ENCODE data around the gene HHIP. TPM values are rescaled to one million over a fixed set of nuclear protein-coding genes. Genes with fewer than 3 reads are reported as not detected.

Gene HHIP
- total RNA-seq, 1 experiment from 2014 or later = not detected

DNA sequence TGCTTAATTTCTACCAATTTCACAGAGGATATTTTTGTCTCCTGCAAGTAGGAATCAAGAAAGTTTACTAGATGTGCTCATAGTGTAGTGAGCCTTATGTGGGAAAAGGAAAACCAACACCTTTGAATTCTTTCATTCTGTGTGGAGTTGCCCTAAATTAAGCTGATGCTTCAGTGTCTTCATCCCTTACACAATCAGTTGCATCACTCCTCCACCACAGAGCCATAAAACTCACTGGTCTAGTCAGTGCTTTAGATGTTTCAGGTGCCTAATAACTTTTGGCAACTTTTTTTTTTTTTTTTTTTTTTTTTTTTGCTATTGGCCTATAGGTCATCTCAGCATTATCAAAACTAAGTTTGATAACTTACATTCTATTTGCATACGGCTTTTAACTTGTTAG is 41.5 kb downstream of the HHIP start:
- no peaks in the 10 kb centered on the region for H3K9me3 ChIP-seq
- no peaks in the 10 kb centered on the region for H3K36me3 ChIP-seq
- no peak overlapping the region for H3K4me3 ChIP-seq
- H3K27me3 ChIP-seq = no peaks in the 10 kb centered on the region
- no peak for DNase-seq

DNA sequence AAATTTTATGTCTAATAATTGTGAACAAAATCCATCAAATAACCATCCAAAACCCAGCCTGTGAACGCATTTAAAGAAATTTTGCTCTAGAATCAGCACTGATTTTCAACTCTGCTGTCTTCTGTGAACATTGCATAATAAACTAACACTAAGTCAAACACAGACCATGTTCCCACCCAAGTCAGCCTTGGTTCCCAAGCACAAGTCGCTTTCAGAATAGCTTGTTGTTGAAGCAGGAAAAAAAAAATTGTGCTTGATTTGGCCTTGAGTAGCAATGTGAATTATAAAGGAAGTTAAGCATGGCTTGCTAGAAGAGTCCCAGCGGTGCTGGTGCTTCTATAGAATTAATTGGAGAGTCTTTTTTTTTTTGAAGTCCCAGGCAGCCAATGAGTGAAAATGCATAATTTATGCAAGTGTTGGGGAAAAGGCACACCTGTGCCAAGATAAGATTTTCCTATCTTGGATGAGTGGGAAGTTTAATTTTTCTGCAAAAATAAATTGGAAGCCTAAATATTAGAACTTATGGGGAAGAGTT is 42.1 kb downstream of the HHIP start:
- no peaks in the 10 kb centered on the region for H3K9me3 ChIP-seq
- H3K36me3 ChIP-seq = no peaks in the 10 kb centered on the region
- H3K4me3 ChIP-seq = no peak overlapping the region
- no peak for DNase-seq
- H3K27me3 ChIP-seq = no peaks in the 10 kb centered on the region

DNA sequence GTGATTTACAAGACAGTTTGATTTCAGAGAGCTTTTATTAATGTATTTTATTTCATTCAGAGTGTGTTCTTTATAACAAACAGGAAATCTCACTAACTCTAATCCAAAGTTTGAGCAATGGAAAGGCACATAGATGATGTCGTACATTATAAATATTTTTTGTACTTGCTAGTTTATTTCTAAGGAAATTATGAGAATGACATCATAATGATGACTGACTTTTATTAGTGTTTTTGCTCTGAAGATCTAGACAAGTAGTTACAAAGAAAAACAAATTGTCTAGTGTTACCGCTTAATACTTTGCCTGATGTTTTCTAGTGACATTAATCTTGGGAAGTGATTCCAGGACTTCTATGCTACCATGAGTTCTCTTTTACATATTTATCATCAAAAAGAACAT is 43.2 kb downstream of the HHIP start:
- no peaks in the 10 kb centered on the region for H3K27me3 ChIP-seq
- H3K36me3 ChIP-seq = no peaks in the 10 kb centered on the region
- H3K4me3 ChIP-seq = no peak overlapping the region
- no peaks in the 10 kb centered on the region for H3K9me3 ChIP-seq
- DNase-seq = no peak

DNA sequence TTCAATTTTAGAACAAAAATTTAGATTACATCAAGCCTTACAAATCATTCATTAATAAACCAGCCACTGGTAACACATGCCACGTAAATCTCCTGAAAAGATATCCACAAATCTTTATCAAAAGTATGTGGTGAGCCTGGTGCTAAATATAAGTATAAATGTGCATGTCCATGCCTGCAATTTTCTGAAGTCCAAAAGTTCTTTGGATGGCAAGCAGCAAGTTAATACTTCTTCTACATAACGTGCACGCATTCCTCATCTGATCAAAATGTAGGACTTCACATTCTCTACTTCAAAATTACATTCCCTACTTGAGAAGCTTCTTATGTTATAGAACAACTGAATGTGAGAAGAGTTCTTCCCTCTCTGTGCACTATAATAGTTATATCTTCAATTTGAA is 49.8 kb downstream of the HHIP start:
- H3K9me3 ChIP-seq = no peaks in the 10 kb centered on the region
- DNase-seq = no peak
- H3K4me3 ChIP-seq = no peak overlapping the region
- H3K27me3 ChIP-seq = no peaks in the 10 kb centered on the region
- no peaks in the 10 kb centered on the region for H3K36me3 ChIP-seq

DNA sequence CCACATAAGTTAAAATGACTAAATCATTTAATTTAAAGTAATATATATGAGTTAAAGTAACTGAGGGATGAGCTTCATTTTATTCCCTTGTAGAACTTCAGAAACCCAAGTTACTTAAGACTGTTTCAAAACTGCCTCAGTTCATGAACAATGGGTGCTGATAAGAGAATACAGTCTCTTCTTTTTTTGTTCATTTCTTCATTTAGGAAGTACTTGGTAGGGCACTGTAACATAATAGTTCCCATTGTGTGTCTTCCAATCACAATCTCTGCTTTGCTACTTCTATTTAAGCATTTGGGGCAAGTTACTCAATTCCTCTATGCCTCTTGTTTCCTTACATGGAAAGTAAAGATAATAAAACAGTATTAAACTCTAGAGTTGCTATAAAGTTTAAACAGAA is 50.4 kb downstream of the HHIP start:
- DNase-seq = no peak
- Histone ChIP-seq H3K9me3 (no peaks in the 10 kb centered on the region), H3K27me3 (no peaks in the 10 kb centered on the region), H3K36me3 (no peaks in the 10 kb centered on the region), H3K4me3 (no peak overlapping the region)

DNA sequence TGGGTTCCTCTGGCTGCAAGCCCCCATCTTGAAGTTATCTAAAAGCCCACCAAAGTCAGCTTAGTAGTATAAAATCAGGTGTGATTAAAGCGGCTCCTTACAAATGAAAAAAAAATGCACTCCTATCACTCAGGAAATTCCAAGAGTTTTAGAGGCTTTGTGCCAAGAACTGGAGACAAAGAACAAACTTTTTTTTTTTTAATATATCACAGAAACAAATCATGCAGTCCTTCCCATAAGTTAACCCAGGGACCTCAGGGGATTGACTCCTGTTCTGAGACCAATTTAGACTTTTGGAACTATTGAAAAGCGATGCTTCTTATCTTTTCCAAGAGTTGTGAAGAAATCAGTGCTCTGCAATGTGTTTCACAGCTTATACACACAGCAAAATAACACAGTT is 53.6 kb downstream of the HHIP start:
- H3K4me3 ChIP-seq = no peak overlapping the region
- no peaks in the 10 kb centered on the region for H3K9me3 ChIP-seq

DNA sequence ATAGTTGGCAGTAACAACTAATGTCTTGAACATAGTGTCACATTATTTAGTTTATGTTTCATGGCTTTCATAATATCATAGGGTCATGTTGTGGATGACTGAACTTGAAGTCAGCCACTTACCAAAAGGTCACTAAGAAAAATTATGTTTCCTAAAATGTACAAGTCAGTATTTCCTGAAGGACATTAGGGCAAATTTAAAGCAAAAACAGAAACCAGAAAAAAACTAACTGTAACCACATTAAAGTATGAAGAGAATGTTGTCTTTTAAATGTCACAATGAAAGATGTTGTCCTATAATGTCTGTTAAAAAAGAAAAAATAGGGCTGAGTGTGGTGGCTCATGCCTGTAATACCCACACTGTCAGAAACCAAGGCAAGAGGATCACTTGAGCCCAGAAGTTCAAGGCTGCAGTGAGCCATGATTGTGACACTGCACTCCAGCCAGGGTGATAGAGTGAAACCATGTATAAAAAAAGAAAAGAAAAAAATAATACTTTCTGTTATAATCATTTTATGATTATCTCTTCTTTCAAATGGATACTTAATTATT is 55.8 kb downstream of the HHIP start:
- Histone ChIP-seq H3K4me3 (no peak overlapping the region), H3K36me3 (no peaks in the 10 kb centered on the region), H3K9me3 (no peaks in the 10 kb centered on the region), H3K27me3 (no peaks in the 10 kb centered on the region)
- no peak for DNase-seq

More for the DNA sequence above, 53.6 kb downstream of the HHIP start:
- no peaks in the 10 kb centered on the region for H3K36me3 ChIP-seq
- no peaks in the 10 kb centered on the region for H3K27me3 ChIP-seq
- no peak for DNase-seq

DNA sequence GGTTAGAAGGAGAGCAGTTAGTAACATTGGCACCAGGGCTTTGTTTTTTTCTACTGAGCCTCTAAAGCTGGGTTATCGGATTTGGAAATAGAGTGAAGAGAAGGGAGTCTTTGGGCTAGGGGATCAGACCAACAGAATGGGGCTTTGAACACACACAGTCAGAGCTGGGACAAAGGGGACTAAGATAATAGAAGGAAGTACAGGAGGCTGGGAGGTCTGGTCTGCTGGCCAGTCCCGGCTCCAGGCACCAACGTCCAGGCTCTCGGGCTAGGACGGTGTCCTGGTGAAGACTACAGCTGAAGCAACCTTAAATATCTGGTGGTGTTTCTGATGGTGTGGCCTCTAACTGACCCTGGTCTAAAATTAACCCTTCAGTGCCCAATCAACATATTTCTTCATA is 57.5 kb downstream of the HHIP start:
- Histone ChIP-seq H3K27me3 (no peaks in the 10 kb centered on the region), H3K9me3 (no peaks in the 10 kb centered on the region), H3K4me3 (no peak overlapping the region), H3K36me3 (no peaks in the 10 kb centered on the region)
- DNase-seq = no peak

DNA sequence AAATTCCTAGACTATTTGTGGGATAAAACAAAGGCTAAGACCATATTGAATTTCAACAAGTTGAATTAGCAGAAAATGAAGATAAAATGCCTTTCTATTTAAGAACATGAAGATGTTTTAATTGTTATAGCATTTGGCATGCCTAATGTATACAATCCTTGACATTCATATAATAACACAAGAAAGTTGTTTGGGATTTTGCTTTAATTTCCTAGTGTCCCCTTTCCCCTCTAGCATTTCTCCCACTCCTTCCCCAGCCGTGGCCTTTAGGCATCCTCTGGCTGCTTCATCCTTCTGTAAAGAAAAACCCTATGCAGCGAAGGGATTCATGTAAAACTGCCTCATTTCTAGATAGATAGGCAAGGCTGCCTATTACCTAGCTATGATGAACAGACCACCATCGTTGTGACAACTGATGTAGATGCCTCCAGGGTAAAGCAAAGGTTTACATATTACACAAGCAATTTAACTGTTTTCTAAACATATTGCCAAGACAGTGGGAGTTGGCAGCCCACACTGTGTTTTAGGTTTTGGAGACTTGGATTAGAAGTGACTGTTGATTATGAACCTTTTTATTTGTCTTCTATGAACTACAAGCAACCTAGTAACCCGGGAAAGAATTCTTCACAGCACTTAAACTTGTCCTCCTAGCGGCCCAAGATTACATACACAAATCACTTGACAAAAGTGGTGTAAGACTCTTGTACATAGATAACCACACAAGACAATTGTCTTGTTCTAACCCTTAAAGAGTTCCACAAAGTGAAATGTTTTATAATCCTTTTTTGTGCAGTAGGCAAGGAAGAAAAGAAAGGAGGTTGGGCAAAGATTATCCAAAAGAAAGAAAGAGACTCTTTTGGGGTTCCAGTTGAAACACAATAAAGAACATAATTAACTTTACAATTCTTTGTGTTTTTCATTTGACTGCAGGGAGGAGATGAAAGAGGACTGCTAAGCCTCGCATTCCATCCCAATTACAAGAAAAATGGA is 59.9 kb downstream of the HHIP start:
- H3K9me3 ChIP-seq = no peaks in the 10 kb centered on the region
- H3K27me3 ChIP-seq = no peaks in the 10 kb centered on the region
- no peak for DNase-seq

DNA sequence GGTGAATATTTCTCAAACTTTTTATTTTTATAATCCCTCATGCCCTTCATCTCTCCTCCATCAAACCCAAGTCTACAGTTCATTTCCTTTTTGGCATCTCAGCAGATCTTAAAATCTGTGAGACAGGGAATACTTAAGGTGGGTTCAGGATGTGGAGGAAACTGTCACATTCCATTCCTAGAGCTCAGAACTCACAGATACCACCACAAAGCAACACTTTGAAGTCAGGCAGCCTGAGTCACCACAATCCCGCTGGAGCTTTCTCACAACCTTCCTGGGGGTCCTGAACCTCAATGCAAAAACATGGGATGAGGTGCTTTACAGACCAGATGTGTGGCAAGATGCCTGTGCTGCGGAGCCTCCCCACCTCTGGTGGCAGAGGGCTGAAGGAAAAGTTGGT is 63.2 kb downstream of the HHIP start:
- peak; percentile 1 for DNase-seq
- no peaks in the 10 kb centered on the region for H3K36me3 ChIP-seq
- no peaks in the 10 kb centered on the region for H3K27me3 ChIP-seq
- H3K4me3 ChIP-seq = no peak overlapping the region
- H3K9me3 ChIP-seq = no peaks in the 10 kb centered on the region

More for the DNA sequence above, 59.9 kb downstream of the HHIP start:
- no peaks in the 10 kb centered on the region for H3K36me3 ChIP-seq
- no peak overlapping the region for H3K4me3 ChIP-seq

DNA sequence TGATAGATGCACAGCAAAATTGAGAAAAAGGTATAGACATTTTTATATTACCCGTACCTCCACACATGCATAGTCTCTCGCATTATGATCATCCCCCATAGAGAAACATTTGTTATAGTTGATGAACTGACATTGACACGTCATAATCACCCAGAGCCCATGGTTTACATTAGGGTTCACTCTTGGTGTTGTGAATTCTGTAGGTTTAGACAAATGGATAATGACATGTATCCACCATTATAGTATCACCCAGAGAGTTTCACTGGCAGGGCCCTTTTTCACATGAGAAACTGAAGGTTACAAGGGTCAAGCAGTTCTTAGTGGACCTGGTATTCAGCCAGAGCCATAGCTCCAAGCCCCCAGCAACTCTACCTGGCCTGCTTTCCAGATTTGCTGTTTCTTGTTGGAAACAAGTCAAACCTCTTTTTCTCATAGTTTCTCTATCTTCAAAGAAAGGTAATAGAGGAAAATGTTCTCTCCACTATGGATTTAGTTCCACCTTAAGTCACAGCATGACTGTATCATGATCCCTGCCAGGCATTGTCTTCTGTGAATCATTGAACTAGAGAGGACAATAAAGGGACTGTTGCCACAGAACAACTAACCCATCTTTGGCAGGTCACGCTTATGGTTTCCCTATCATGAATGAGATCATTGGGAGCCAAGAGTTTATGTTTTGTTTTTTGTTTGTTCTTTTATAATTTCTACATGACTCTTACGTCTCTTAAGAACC is 64.0 kb downstream of the HHIP start:
- Histone ChIP-seq H3K27me3 (no peaks in the 10 kb centered on the region), H3K4me3 (no peak overlapping the region), H3K36me3 (no peaks in the 10 kb centered on the region), H3K9me3 (no peaks in the 10 kb centered on the region)
- peak; percentile 25 for DNase-seq

DNA sequence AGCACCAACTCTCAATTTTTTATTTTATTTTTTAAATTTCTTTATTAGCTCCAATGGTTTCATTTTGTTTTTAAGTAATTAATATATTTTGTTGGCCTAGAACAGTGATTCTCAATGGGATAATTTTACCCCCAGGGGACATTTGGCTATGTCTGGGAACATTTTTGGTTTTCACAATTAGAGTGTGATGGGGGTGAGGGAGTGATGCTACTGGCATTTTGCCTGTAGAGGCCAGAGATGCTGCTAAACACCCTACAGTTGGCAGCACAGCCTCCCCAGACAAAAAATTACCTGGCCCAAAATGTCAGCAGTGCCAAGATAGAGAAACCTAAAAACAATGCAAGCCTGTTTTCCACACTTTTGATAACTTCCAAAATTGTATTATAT is 64.6 kb downstream of the HHIP start:
- DNase-seq = no peak
- no peaks in the 10 kb centered on the region for H3K27me3 ChIP-seq
- no peaks in the 10 kb centered on the region for H3K36me3 ChIP-seq
- no peaks in the 10 kb centered on the region for H3K9me3 ChIP-seq
- H3K4me3 ChIP-seq = no peak overlapping the region

DNA sequence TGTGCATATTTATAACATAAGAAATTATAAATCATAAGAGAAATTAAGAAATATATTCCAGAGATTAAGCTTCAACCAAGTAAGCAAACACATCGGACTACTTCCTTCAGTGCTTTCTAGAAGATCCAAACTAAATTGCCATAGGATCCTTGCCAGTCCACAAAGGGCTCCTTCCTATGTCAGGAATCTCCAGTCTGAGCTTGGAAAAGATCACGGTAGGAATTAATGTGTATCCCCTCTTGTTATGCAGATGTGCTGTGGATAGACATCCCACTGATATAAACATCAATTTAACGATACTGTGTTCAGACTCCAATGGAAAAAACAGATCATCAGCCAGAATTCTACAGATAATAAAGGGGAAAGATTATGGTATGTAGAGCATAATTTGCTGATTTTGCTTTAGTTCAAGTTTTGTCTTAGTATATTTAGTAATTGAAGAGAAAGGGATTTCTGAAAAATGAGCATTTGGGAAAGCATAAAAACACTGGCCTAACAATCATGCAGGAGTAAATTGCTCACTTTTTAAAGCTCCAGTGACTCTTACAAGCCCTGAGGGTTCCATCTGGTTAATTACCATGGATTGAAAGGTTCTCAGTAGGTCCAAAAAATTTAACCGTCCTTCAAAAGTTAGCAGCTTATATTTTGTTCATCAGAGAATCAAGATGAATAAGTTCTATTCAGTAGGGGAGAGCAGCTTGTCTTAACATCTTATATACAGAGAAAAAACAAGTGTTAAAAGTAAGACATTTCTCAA is 65.9 kb downstream of the HHIP start:
- H3K27me3 ChIP-seq = no peaks in the 10 kb centered on the region
- H3K4me3 ChIP-seq = no peak overlapping the region
- no peaks in the 10 kb centered on the region for H3K36me3 ChIP-seq
- no peaks in the 10 kb centered on the region for H3K9me3 ChIP-seq
- DNase-seq = no peak

DNA sequence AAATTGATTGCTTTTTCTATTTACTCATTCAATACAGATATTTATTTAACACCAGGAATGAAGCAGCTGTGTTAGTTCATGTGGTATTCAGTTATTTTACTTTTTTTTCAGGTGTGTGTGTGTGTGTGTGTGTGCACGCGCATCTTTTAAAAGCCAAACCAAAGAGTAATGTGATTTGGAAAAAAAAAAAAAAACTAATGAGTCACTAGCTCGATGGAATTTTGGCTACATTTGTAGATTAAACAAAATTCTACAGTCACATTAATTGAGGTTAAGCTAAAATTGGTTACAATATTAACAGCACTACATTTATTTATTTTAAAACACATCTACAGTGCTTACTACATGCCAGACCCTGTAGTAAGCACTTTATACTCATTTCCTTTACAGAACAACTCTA is 66.8 kb downstream of the HHIP start:
- Histone ChIP-seq H3K27me3 (no peaks in the 10 kb centered on the region), H3K4me3 (no peak overlapping the region), H3K9me3 (no peaks in the 10 kb centered on the region), H3K36me3 (no peaks in the 10 kb centered on the region)
- no peak for DNase-seq

DNA sequence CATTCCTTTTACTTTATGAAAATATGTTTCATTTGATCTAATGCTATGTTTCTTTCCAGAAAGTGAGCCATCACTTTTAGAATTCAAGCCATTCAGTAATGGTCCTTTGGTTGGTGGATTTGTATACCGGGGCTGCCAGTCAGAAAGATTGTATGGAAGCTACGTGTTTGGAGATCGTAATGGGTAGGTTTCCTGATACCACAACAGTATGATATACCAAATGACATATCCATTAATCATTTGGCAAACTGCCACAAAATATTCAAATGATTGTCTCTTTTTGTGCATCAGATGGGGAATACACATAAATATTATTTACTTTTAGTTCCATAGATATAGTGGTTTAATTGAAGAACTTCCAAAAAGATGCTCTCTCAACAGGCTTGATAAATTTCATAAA is 68.2 kb downstream of the HHIP start:
- Histone ChIP-seq H3K4me3 (no peak overlapping the region), H3K27me3 (no peaks in the 10 kb centered on the region), H3K9me3 (no peaks in the 10 kb centered on the region), H3K36me3 (no peaks in the 10 kb centered on the region)
- no peak for DNase-seq

DNA sequence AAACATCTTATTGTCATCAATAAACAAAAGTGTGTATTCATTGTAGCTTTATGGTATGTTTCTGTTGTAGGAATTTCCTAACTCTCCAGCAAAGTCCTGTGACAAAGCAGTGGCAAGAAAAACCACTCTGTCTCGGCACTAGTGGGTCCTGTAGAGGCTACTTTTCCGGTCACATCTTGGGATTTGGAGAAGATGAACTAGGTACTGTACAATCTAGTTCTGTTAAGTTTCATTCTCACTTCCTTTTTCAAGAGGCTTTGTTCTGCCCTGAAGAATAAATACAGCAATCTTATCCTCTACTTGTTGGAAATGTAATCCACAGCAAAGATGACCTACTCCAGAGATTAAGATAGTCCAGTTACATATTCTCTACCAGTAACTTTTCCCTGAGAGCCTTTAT is 69.3 kb downstream of the HHIP start:
- Histone ChIP-seq H3K9me3 (no peaks in the 10 kb centered on the region), H3K36me3 (no peaks in the 10 kb centered on the region), H3K4me3 (no peak overlapping the region), H3K27me3 (no peaks in the 10 kb centered on the region)
- DNase-seq = no peak

DNA sequence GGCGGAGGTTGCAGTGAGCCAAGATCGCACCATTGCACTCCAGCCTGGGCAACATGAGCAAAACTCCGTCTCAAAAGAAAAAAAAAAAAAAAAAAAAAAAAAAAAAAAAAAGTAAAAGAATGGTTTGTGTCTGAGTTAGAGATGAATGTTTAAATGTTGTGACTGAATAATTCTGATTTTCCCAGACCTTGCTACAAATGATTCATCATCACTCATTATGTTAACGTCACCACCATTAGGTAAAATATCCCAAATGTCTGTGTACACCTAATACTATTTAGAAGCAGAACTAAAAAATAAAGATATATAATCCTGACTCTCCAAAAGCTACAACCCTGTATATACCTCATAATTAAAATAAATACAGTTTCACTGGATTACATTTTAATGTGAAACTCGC is 70.8 kb downstream of the HHIP start:
- Histone ChIP-seq H3K9me3 (no peaks in the 10 kb centered on the region), H3K36me3 (no peaks in the 10 kb centered on the region), H3K27me3 (no peaks in the 10 kb centered on the region), H3K4me3 (no peak overlapping the region)
- no peak for DNase-seq

Measured in MG63 (cell line).